ENCODE measurements around the gene EVI5. TPM values are rescaled to one million over a fixed set of nuclear protein-coding genes. Genes with fewer than 3 reads are reported as not detected.

EVI5 gene
- total and polyA plus RNA-seq, 11 donors = 3.5 to 34.6 (median 23.5) TPM

- DNase-seq (peak in 2 of 5 donors; percentile 21 to 27), ATAC-seq (peak in 3 of 4 donors; percentile 39 to 57 (median 49))
- TF ChIP-seq CTCF (IDR thresholded peaks at IDR 0.05) (no peak), POLR2A (IDR thresholded peaks at IDR 0.05) (no peak)
- Histone ChIP-seq H3K27ac (no peak overlapping the region), H3K36me3 (peaks cover 0 to 45% (median 18%) of the 10 kb centered on the region in 9 donors), H3K4me1 (peaks cover 0 to 17% (median 5%) of the 10 kb centered on the region in 12 donors), H3K9me3 (no peaks in the 10 kb centered on the region), H3K4me3 (no peak overlapping the region), H3K27me3 (no peaks in the 10 kb centered on the region)
- 48 to 61% (median 54%) methylated on average over 3 of the region's 3 CpGs for WGBS, 4 donors
- intact Hi-C loops (cut with DNase I) = no loop called here
Measured at GRCh38 chr1:92698932-92699331, 86.0 kb downstream of the EVI5 start.

- Histone ChIP-seq H3K4me1 (peaks cover 0 to 17% (median 7%) of the 10 kb centered on the region in 12 donors), H3K36me3 (peaks cover 0 to 73% (median 43%) of the 10 kb centered on the region in 9 donors), H3K27ac (no peak overlapping the region), H3K27me3 (no peaks in the 10 kb centered on the region), H3K4me3 (no peak overlapping the region), H3K9me3 (no peaks in the 10 kb centered on the region)
- ATAC-seq (no peak), DNase-seq (no peak)
- intact Hi-C loops (cut with DNase I) = no loop called here
- no peak for TF ChIP-seq CTCF (IDR thresholded peaks at IDR 0.05)
- no peak for TF ChIP-seq POLR2A (IDR thresholded peaks at IDR 0.05)
Measured at GRCh38 chr1:92695104-92695503, 89.8 kb downstream of the EVI5 start.

GRCh38 chr1:92691925-92692324 is 93.0 kb downstream of the EVI5 start:
- Histone ChIP-seq H3K4me3 (no peak overlapping the region), H3K9me3 (peaks cover 0 to 9% (median 0%) of the 10 kb centered on the region in 12 donors), H3K36me3 (peaks cover 4 to 88% (median 53%) of the 10 kb centered on the region in 9 donors), H3K4me1 (peaks cover 0 to 8% (median 0%) of the 10 kb centered on the region in 12 donors), H3K27ac (no peak overlapping the region), H3K27me3 (no peaks in the 10 kb centered on the region)
- DNase-seq = no peak
- intact Hi-C loops (cut with DNase I) = no loop called here
- WGBS, 4 donors = 50 to 54% (median 53%) methylated on average over 1 of the region's 1 CpG
- TF ChIP-seq CTCF (IDR thresholded peaks at IDR 0.05) = no peak
- no peak for TF ChIP-seq POLR2A (IDR thresholded peaks at IDR 0.05)
- no peak for ATAC-seq

GRCh38 chr1:92690212-92690906 is 94.5 kb downstream of the EVI5 start:
- Histone ChIP-seq H3K4me1 (peaks cover 0 to 8% (median 0%) of the 10 kb centered on the region in 12 donors), H3K27me3 (no peaks in the 10 kb centered on the region), H3K27ac (no peak overlapping the region), H3K36me3 (peaks cover 4 to 77% (median 52%) of the 10 kb centered on the region in 9 donors), H3K9me3 (peaks cover 0 to 12% (median 0%) of the 10 kb centered on the region in 12 donors), H3K4me3 (no peak overlapping the region)
- ATAC-seq (no peak), DNase-seq (no peak)
- intact Hi-C loops (cut with DNase I) = no loop called here
- WGBS, 4 donors = 91 to 99% (median 94%) methylated on average over 3 of the region's 3 CpGs
- TF ChIP-seq POLR2A (IDR thresholded peaks at IDR 0.05) (no peak), CTCF (IDR thresholded peaks at IDR 0.05) (no peak)
